Neutrophil (primary cell): Measurements from ENCODE around the gene KCTD14.

Experiments used
- H3K27ac ChIP-seq: fragments of 200-600 bp; sonication (generic); 2 replicates; pipeline ENCODE4 v1.5.1; 2016; ENCODE audit warnings: mild to moderate bottlenecking, moderate library complexity
- H3K27me3 ChIP-seq: fragments of 200-600 bp; sonication (generic); 2 replicates; pipeline ENCODE4 v1.6.0; 2016; ENCODE audit warnings: mild to moderate bottlenecking
- H3K36me3 ChIP-seq: fragments of 200-600 bp; sonication (generic); 2 replicates; pipeline ENCODE4 v1.5.1; 2017
- H3K4me1 ChIP-seq, 2 experiments: fragments of 200-600 bp in 1 of 2; sonication (generic) in 1 of 2; 1 replicate in 1 of 2; 2 replicates in 1 of 2; pipeline versions ENCODE4 v1.5.1 to v1.6.1; 2013 to 2016; ENCODE audit warnings: low read depth in 1 of 2, low read length in 1 of 2, mild to moderate bottlenecking in 1 of 2, moderate library complexity in 1 of 2; ENCODE audit not compliant: control insufficient read depth in 1 of 2, insufficient read depth in 1 of 2
- H3K4me3 ChIP-seq, 2 experiments: fragments of 200-600 bp in 1 of 2; sonication (generic) in 1 of 2; 1 replicate in 1 of 2; 2 replicates in 1 of 2; pipeline ENCODE4 v1.5.1; 2013 to 2016; ENCODE audit warnings: low read depth in 1 of 2, low read length in 1 of 2, mild to moderate bottlenecking in 1 of 2, moderate library complexity in 1 of 2
- H3K9me3 ChIP-seq: fragments of 200-600 bp; sonication (generic); 2 replicates; pipeline ENCODE4 v1.5.1; 2016
- TF ChIP-seq, protein P1 (sequence below): fragments of 200-600 bp; sonication (generic); IDR thresholded peaks from 2 replicates; pipeline ENCODE4 v1.5.1; 2016; ENCODE audit warnings: antibody characterized with exemption

KCTD14 gene

GRCh38 chr11:78039919-78040671, 17.0 kb upstream of the KCTD14 start:
- Histone ChIP-seq H3K4me1 (peaks cover 0 to 4% of the 10 kb centered on the region in 2 experiments), H3K27me3 (no peaks in the 10 kb centered on the region), H3K27ac (no peak overlapping the region), H3K4me3 (no peak overlapping the region), H3K9me3 (no peaks in the 10 kb centered on the region), H3K36me3 (no peaks in the 10 kb centered on the region)
- TF ChIP-seq, protein P1, sequence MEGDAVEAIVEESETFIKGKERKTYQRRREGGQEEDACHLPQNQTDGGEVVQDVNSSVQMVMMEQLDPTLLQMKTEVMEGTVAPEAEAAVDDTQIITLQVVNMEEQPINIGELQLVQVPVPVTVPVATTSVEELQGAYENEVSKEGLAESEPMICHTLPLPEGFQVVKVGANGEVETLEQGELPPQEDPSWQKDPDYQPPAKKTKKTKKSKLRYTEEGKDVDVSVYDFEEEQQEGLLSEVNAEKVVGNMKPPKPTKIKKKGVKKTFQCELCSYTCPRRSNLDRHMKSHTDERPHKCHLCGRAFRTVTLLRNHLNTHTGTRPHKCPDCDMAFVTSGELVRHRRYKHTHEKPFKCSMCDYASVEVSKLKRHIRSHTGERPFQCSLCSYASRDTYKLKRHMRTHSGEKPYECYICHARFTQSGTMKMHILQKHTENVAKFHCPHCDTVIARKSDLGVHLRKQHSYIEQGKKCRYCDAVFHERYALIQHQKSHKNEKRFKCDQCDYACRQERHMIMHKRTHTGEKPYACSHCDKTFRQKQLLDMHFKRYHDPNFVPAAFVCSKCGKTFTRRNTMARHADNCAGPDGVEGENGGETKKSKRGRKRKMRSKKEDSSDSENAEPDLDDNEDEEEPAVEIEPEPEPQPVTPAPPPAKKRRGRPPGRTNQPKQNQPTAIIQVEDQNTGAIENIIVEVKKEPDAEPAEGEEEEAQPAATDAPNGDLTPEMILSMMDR: no peak

DNA sequence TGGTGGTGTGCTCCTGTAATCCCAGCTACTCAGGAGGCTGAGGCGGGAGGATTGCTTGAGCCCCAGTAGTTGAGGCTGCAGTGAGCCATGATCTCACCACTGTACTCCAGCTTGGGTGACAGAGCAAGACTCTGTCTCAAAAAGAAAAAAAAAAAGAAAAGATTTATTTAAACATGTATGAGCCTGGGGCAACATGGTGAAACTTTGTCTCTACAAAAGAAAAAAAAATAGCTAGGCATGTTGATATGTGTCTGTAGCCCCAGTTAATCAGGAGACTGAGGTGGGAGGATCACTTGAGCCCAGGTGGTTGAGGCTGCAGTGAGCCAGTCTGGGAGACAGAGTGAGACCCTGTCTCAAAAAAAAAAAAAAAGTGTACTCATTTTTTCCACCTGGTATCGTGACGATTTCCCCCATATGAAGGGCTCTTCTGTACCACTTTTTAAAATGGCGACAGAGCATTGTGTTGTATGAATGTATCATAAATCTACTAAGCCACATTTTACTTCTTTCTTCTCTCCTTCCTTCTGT, 16.4 kb upstream of the KCTD14 start:
- TF ChIP-seq, protein P1: no peak
- Histone ChIP-seq H3K36me3 (no peaks in the 10 kb centered on the region), H3K9me3 (no peaks in the 10 kb centered on the region), H3K4me3 (no peak overlapping the region), H3K27me3 (no peaks in the 10 kb centered on the region), H3K27ac (no peak overlapping the region), H3K4me1 (peaks cover 0 to 4% of the 10 kb centered on the region in 2 experiments)

DNA sequence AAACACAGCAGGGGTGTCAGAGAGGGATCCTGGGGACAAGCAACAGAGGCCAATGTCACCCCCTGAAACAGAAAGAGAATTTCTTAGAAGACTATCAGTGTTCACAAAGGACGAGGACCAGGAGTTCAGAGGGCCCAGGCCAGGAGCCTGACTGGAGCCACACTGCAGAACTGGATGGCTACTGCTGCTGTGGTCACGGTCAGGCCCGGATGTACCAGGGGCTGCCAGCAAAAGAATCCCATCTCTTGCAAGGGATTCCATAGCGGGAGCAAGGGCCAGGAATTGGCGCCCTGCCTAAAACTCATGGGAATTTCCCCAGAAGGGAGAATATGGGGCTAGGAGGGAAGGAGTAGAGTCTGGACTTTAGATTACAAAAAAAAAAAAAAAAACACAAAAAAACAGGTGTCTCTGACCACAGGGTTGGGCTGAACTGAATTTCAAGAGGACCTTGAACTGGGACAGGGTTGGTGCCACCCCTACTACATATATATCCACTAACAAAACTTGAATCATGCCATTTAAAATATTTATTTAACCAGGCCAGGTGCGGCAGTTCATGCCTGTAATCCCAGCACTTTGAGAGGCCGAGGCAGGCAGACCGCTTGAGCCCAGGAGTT, 15.7 kb upstream of the KCTD14 start:
- TF ChIP-seq, protein P1: no peak
- H3K36me3 ChIP-seq: no peaks in the 10 kb centered on the region
- peaks cover 0 to 4% of the 10 kb centered on the region in 2 experiments for H3K4me1 ChIP-seq
- no peak overlapping the region for H3K4me3 ChIP-seq
- no peaks in the 10 kb centered on the region for H3K9me3 ChIP-seq
- H3K27ac ChIP-seq: no peak overlapping the region
- no peaks in the 10 kb centered on the region for H3K27me3 ChIP-seq

GRCh38 chr11:78037825-78038620, 14.9 kb upstream of the KCTD14 start:
- no peaks in the 10 kb centered on the region for H3K27me3 ChIP-seq
- no peaks in the 10 kb centered on the region for H3K36me3 ChIP-seq
- TF ChIP-seq, protein P1: no peak
- H3K4me1 ChIP-seq: peaks cover 0 to 4% of the 10 kb centered on the region in 2 experiments
- H3K9me3 ChIP-seq: no peaks in the 10 kb centered on the region
- no peak overlapping the region for H3K27ac ChIP-seq
- no peak overlapping the region for H3K4me3 ChIP-seq

DNA sequence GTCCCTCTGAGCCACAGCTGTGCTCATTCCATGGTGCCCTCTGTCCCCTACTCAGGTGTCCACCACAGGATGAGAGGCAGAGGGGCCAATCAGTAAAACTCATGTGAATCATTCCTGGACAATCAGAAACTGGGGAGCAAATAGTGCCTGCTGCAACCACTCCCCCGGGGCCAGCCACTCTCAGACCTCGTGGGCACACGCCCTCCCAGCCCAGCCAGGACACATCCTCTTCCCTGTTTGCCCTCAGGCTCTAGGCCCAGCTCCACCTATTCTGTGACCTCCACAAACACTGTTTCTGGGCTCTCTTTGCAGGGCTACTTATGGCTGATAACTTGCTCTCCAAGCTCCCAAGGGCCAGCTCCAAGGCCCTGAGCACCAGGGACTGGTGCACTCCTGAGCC, 14.0 kb upstream of the KCTD14 start:
- peaks cover 0 to 4% of the 10 kb centered on the region in 2 experiments for H3K4me1 ChIP-seq
- TF ChIP-seq, protein P1: no peak
- no peaks in the 10 kb centered on the region for H3K27me3 ChIP-seq
- no peaks in the 10 kb centered on the region for H3K36me3 ChIP-seq
- H3K9me3 ChIP-seq: no peaks in the 10 kb centered on the region
- H3K27ac ChIP-seq: no peak overlapping the region
- no peak overlapping the region for H3K4me3 ChIP-seq
